OCI-LY1 (cell line): ENCODE measurements around the gene PSME1.

Source experiments
- EZH2 ChIP-seq: fragments of 200-600 bp; sonication (generic), shearing (Covaris generic); IDR thresholded peaks from 2 replicates; pipeline ENCODE4 v1.8.0; 2017; ENCODE audit warnings: borderline replicate concordance, mixed run types, mild to moderate bottlenecking, antibody characterized with exemption, low read length, moderate library complexity, mixed read lengths
- TF ChIP-seq, protein P1 (sequence below): fragments of 200-600 bp; sonication (generic), shearing (Covaris generic); IDR thresholded peaks from 2 replicates; pipeline ENCODE4 v1.5.1; 2017; ENCODE audit warnings: mild to moderate bottlenecking, antibody characterized with exemption, low read length, moderate library complexity, mixed read lengths

DNA sequence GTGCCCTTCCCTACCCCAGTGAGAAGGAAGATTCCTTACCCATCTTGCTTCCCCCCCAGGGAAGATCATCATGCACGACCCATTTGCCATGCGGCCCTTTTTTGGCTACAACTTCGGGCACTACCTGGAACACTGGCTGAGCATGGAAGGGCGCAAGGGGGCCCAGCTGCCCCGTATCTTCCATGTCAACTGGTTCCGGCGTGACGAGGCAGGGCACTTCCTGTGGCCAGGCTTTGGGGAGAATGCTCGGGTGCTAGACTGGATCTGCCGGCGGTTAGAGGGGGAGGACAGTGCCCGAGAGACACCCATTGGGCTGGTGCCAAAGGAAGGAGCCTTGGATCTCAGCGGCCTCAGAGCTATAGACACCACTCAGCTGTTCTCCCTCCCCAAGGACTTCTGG lies 32.5 kb upstream of the PSME1 start:
- TF ChIP-seq, protein P1, sequence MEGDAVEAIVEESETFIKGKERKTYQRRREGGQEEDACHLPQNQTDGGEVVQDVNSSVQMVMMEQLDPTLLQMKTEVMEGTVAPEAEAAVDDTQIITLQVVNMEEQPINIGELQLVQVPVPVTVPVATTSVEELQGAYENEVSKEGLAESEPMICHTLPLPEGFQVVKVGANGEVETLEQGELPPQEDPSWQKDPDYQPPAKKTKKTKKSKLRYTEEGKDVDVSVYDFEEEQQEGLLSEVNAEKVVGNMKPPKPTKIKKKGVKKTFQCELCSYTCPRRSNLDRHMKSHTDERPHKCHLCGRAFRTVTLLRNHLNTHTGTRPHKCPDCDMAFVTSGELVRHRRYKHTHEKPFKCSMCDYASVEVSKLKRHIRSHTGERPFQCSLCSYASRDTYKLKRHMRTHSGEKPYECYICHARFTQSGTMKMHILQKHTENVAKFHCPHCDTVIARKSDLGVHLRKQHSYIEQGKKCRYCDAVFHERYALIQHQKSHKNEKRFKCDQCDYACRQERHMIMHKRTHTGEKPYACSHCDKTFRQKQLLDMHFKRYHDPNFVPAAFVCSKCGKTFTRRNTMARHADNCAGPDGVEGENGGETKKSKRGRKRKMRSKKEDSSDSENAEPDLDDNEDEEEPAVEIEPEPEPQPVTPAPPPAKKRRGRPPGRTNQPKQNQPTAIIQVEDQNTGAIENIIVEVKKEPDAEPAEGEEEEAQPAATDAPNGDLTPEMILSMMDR, result no peak
- no peak for TF ChIP-seq EZH2
